GM18870 (cell line): ENCODE measurements around the gene PARP6.

Experiments
- ATAC-seq: cut with Tn5 transposase; IDR thresholded peaks from one replicate; pipeline ENCODE4 v1.9.1; 2021; ENCODE audit warnings: moderate library complexity; ENCODE audit not compliant: unreplicated experiment

PARP6 gene

GRCh38 chr15:72272213-72272996 lies at the start of gene PARP6:
Gene PARP6 (minus strand): TSS chr15:72272554. CDS start chr15:72267477, 5,077 bp downstream.
- peak; percentile 83 for ATAC-seq

- ATAC-seq = no peak
Observed at GRCh38 chr15:72319985-72320671, 47.8 kb upstream of the PARP6 start, which contains the start of gene CELF6. Gene CELF6 (minus strand): TSS chr15:72320157. CDS start chr15:72319874, 283 bp downstream.

- no peak for ATAC-seq
Observed at GRCh38 chr15:72319360-72319984, 47.1 kb upstream of the PARP6 start.

GRCh38 chr15:72318408-72318942 lies 46.1 kb upstream of the PARP6 start:
- ATAC-seq = no peak

- ATAC-seq = no peak
Observed at GRCh38 chr15:72315706-72316370, 43.5 kb upstream of the PARP6 start.

GRCh38 chr15:72313881-72314280 lies 41.5 kb upstream of the PARP6 start:
- ATAC-seq = no peak

- no peak for ATAC-seq
Observed at GRCh38 chr15:72313448-72313840, 41.1 kb upstream of the PARP6 start.

GRCh38 chr15:72312605-72313447 lies 40.5 kb upstream of the PARP6 start:
- ATAC-seq = no peak

- no peak for ATAC-seq
Observed at GRCh38 chr15:72307026-72307425, 34.7 kb upstream of the PARP6 start.

GRCh38 chr15:72306211-72306785 lies 33.9 kb upstream of the PARP6 start:
- ATAC-seq = no peak

GRCh38 chr15:72304596-72304995 lies 32.2 kb upstream of the PARP6 start:
- no peak for ATAC-seq

GRCh38 chr15:72302955-72303354 lies 30.6 kb upstream of the PARP6 start:
- ATAC-seq = no peak

GRCh38 chr15:72289597-72290325 lies 17.4 kb upstream of the PARP6 start:
- ATAC-seq = no peak

- no peak for ATAC-seq
Observed at GRCh38 chr15:72288796-72289596, 16.6 kb upstream of the PARP6 start.

- ATAC-seq = no peak
Observed at GRCh38 chr15:72285927-72286516, 13.7 kb upstream of the PARP6 start.

- no peak for ATAC-seq
Observed at GRCh38 chr15:72285402-72285801, 13.0 kb upstream of the PARP6 start.

GRCh38 chr15:72284781-72285180 lies 12.4 kb upstream of the PARP6 start:
- no peak for ATAC-seq

GRCh38 chr15:72281713-72282112 lies 9.4 kb upstream of the PARP6 start:
- no peak for ATAC-seq
